Ovary (tissue), 9 donors: ENCODE measurements around the gene ATP2B3. TPM values are rescaled to one million over a fixed set of nuclear protein-coding genes. Genes with fewer than 3 reads are reported as not detected.

Source experiments
- DNase-seq, 5 donors: peaks; one replicate each; pipeline ENCODE4 v3.0.0-alpha.2; 2019 to 2020
- H3K27ac ChIP-seq, 2 donors: fragments of 200-600 bp; one replicate each; pipeline versions ENCODE4 v1.5.1 to v1.8.0; 2019 to 2022
- H3K27me3 ChIP-seq: fragments of 200-600 bp; one replicate; pipeline ENCODE4 v1.8.0; 2022
- H3K36me3 ChIP-seq: fragments of 200-600 bp; sonication (generic); one replicate; pipeline ENCODE4 v1.5.1; 2019
- H3K4me1 ChIP-seq: one replicate; pipeline ENCODE4 v1.8.1; 2013; ENCODE audit warnings: mild to moderate bottlenecking, moderate library complexity; ENCODE audit not compliant: insufficient read depth
- H3K4me3 ChIP-seq: fragments of 200-600 bp; sonication (generic); one replicate; pipeline ENCODE4 v1.5.1; 2017
- H3K9me3 ChIP-seq, 2 donors: fragments of 200-600 bp in 1 of 2; sonication (generic) in 1 of 2; one replicate each; pipeline versions ENCODE4 v1.5.1 to v1.8.1; 2013 to 2019; ENCODE audit warnings: mild to moderate bottlenecking in 1 of 2, moderate library complexity in 1 of 2
- EP300 ChIP-seq: sonication (generic); formaldehyde crosslinking; IDR thresholded peaks from one replicate; pipeline ENCODE4 v1.6.1; 2017; ENCODE audit warnings: antibody characterized with exemption
- POLR2A ChIP-seq: fragments of 450-650 bp; IDR thresholded peaks from one replicate; pipeline ENCODE4 v1.6.1; 2017; ENCODE audit warnings: antibody characterized with exemption, mild to moderate bottlenecking, moderate library complexity
- WGBS, 3 donors: extraction: QIAGEN DNeasy Blood & Tissue Kit in 1 of 3; methylation state at CpG; one replicate each; pipeline versions ENCODE4 v1.1.5 to v1.1.7; 2013 to 2017; 5-methylcytosine and 5-hydroxymethylcytosine counted together
- intact Hi-C, 4 donors: fragments of 100-400 bp; cut with DNase I; formaldehyde crosslinking; loops; one replicate each; pipeline versions ENCODE4 v1.11.0 to v1.15.1; 2022 to 2023
- polyA plus RNA-seq, 2 donors: library from polyadenylated mRNA; stranded (reverse); fragments of 200-250 nt in 1 of 2; fragments of 350-450 nt in 1 of 2; fragmentation: Illumina TruSeq in 1 of 2; extraction: RNeasy Lipid Tissue Mini Kit (QIAGEN cat#74804) in 1 of 2; gene quantifications; one replicate each; pipeline ENCODE4 v1.2.3, GENCODE V29; 2013 to 2014
- total RNA-seq, 7 donors: library from RNA; depleted of rRNA in 2 of 7; stranded (reverse); fragments of >200 nt in 2 of 7; fragmentation: NEBNext Ultra II Directional in 3 of 7; extraction: Animal tissue kit (Norgen Biotek cat#: 25700) in 3 of 7; gene quantifications; one replicate each; pipeline versions ENCODE4 v1.1.0 to v1.2.4, GENCODE V29; 2016 to 2023
- TF ChIP-seq, protein P1 (sequence below), 3 donors: fragments of 450-650 bp in 2 of 3; fragments of 200-600 bp in 1 of 3; IDR thresholded peaks; one replicate each; pipeline versions ENCODE4 v1.5.1 to v1.8.0; 2016 to 2022; ENCODE audit warnings: antibody characterized with exemption in 3 of 3, mild to moderate bottlenecking in 1 of 3
- donor health status: DM: no; HTN: no; CAD: no; lungs with moderate emphysema.
- donor health status: DM: no; HTN: no; CAD: no.
- donor health status: Bipolar disorder and iron deficiency.
- donor health status: DM: yes; HTN: yes; CAD: no.
- donor health status: DM: no; HTN: no; CAD: no.
- donor health status: DM: yes; HTN: yes; CAD: no.

The ATP2B3 gene
- total and polyA plus RNA-seq, 9 donors, result 0.01 to 1.6 (median 0.25) TPM; not detected in 5

DNA sequence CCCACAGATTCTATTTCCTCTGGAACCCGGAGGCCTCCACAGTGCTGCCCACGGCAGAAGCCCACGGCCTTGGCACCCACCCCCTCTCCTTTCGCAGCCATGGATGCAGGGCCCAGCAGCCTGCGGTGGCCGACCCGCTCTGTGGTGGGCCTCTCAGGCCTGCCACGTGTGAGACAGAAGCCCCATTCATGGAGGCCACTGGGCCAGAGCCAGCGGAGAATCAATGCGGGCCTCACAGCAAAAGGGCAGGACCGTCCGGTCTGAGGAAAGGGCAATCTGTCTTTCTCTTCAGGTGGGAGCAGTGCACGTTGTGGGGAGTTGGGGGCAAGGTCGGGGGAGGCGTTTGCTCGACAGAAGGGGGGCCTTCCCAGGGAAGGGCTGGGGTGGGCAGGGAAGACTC lies 38.7 kb upstream of the ATP2B3 start:
- Histone ChIP-seq H3K27ac (no peak overlapping the region), H3K4me3 (no peak overlapping the region), H3K9me3 (no peaks in the 10 kb centered on the region), H3K4me1 (peaks cover 11% of the 10 kb centered on the region), H3K36me3 (no peaks in the 10 kb centered on the region), H3K27me3 (no peaks in the 10 kb centered on the region)
- TF ChIP-seq POLR2A, result no peak
- TF ChIP-seq, protein P1, sequence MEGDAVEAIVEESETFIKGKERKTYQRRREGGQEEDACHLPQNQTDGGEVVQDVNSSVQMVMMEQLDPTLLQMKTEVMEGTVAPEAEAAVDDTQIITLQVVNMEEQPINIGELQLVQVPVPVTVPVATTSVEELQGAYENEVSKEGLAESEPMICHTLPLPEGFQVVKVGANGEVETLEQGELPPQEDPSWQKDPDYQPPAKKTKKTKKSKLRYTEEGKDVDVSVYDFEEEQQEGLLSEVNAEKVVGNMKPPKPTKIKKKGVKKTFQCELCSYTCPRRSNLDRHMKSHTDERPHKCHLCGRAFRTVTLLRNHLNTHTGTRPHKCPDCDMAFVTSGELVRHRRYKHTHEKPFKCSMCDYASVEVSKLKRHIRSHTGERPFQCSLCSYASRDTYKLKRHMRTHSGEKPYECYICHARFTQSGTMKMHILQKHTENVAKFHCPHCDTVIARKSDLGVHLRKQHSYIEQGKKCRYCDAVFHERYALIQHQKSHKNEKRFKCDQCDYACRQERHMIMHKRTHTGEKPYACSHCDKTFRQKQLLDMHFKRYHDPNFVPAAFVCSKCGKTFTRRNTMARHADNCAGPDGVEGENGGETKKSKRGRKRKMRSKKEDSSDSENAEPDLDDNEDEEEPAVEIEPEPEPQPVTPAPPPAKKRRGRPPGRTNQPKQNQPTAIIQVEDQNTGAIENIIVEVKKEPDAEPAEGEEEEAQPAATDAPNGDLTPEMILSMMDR (IDR thresholded peaks at IDR 0.05), result no peak
- intact Hi-C loops, result no loop called here
- no peak for DNase-seq
- WGBS, 3 donors, result 75 to 90% (median 81%) methylated on average over 16 of the region's 16 CpGs

DNA sequence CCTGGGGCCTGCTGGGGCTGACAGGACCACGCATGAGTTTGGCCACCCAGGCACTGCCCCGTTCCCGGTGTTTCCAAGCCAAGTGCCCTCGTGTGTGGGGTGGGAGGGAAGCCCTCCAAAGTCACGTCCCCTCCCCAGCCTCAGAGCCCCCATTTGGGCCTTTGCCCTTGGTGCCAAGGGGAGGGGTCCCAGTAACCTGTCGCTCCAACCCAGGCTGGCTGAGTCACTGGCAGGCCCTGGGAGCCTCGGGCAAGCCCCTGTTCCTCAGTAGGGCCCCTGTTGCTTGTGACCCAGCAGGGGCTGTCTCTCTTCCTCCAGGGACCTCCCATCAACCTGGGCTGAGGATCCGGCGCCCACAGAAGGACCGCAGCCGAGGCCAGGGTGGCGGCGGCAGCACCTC lies 36.4 kb upstream of the ATP2B3 start:
- H3K4me1 ChIP-seq, result peaks cover 15% of the 10 kb centered on the region
- DNase-seq, result no peak
- H3K27me3 ChIP-seq, result no peaks in the 10 kb centered on the region
- no peaks in the 10 kb centered on the region for H3K36me3 ChIP-seq
- intact Hi-C loops, result loop anchor here in 1 of 4 donors (10.0 kb wide), 1 partner anchor 64 kb away; no protein-coding TSS in a partner anchor
- no peak overlapping the region for H3K4me3 ChIP-seq
- WGBS, 3 donors, result 86 to 92% (median 90%) methylated on average over 12 to 13 of the region's 13 CpGs
- no peak for TF ChIP-seq EP300
- TF ChIP-seq, protein P1 (IDR thresholded peaks at IDR 0.05), result no peak
- H3K27ac ChIP-seq, result no peak overlapping the region
- no peaks in the 10 kb centered on the region for H3K9me3 ChIP-seq

DNA sequence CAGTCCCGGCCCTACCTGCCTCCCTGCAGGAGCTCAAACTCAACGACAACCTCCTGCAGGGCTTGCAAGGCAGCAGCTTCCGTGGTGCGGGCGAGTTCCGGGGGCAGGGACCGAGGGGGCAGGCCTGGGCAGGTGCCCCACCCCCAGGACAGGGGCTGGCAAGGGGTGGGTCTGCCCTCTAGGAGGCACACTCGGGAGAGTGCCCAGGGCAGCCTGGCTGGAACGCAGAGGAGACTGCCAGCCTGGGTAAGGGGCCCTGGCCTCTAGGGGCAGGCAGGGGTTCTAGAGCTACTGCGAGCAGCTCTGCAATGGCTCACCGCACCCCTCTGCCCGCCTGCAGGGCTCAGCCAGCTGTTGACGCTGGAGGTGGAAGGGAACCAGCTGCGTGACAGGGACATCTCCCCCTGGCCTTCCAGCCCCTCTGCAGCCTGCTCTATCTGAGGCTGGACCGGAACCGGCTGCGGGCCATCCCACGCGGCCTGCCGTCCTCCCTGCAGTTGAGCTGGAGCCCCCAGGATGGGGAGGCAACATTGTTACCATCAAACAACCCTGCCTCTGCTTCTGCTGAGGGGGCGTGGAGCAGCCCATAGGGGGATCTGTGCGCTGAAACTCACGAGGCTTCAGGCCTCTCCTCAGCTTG lies 34.9 kb upstream of the ATP2B3 start:
- no peaks in the 10 kb centered on the region for H3K9me3 ChIP-seq
- intact Hi-C loops, result loop anchor here in 1 of 4 donors (10.0 kb wide), 1 partner anchor 62 kb away; no protein-coding TSS in a partner anchor
- TF ChIP-seq, protein P1 (IDR thresholded peaks at IDR 0.05), result no peak
- TF ChIP-seq POLR2A, result no peak
- TF ChIP-seq EP300, result no peak
- no peak overlapping the region for H3K27ac ChIP-seq
- WGBS, 3 donors, result 64 to 75% (median 69%) methylated on average over 20 to 23 of the region's 23 CpGs
- H3K4me1 ChIP-seq, result peaks cover 13% of the 10 kb centered on the region
- DNase-seq, result no peak
- H3K27me3 ChIP-seq, result no peaks in the 10 kb centered on the region
- H3K36me3 ChIP-seq, result no peaks in the 10 kb centered on the region
- no peak overlapping the region for H3K4me3 ChIP-seq

DNA sequence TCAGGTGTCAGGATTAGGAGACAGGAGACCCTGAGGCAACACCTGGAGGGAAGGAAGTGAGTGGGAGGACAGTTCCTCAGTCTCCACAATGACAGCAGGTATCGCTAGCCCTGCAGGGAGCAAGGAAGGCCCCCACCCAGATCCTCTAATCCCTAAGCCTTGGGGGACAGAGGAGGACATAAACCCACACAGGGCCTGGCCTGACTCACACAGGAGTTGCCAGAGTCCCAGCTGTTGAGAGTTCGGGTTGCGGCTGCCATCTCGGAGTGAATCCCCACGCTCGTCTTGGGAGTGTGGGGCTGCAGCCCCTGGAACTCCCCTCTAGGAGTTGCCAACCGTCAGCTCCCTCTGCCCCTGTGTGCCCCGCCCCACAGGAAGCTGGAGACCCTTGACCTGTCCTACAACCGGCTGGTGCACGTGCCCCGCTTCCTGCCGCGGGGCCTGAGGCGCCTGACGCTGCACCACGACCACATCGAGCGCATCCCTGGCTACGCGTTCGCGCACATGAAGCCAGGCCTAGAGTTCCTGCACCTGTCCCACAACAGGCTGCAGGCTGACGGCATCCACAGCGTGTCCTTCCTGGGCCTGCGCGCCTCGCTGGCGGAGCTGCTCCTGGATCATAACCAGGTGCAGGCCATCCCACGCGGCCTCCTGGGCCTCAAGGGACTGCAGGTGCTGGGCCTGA lies 31.9 kb upstream of the ATP2B3 start:
- Histone ChIP-seq H3K27ac (no peak overlapping the region), H3K9me3 (no peaks in the 10 kb centered on the region), H3K36me3 (no peaks in the 10 kb centered on the region), H3K27me3 (no peaks in the 10 kb centered on the region), H3K4me3 (no peak overlapping the region), H3K4me1 (peaks cover 20% of the 10 kb centered on the region)
- DNase-seq, result no peak
- intact Hi-C loops, result loop anchor here in 1 of 4 donors (10.0 kb wide), 1 partner anchor 59 kb away; no protein-coding TSS in a partner anchor
- 81 to 90% (median 89%) methylated on average over 30 of the region's 30 CpGs for WGBS, 3 donors
- TF ChIP-seq, protein P1 (IDR thresholded peaks at IDR 0.05), result no peak
- TF ChIP-seq POLR2A, result no peak
- TF ChIP-seq EP300, result no peak
